PFSK-1 (cell line): ENCODE data around the gene PLEKHG1.

Experiments
- FOXP2 ChIP-seq: optimal IDR thresholded peaks from 2 replicates; pipeline ENCODE3; 2011; ENCODE audit warnings: borderline replicate concordance, control low read depth, inconsistent platforms; ENCODE audit not compliant: insufficient read depth; ENCODE audit errors: extremely low read length, extremely low read depth
- POLR2AphosphoS5 ChIP-seq: IDR thresholded peaks from 2 replicates; pipeline ENCODE4 v1.6.1; 2012; ENCODE audit warnings: low read depth, mild to moderate bottlenecking, control low read depth, low read length, moderate library complexity
- REST ChIP-seq, 2 experiments: IDR thresholded peaks; 2 replicates each; pipeline versions ENCODE4 v1.6.1 to v1.8.0; 2011 to 2012; ENCODE audit warnings: low read depth in 2 of 2, low read length in 2 of 2, control low read depth in 1 of 2, inconsistent platforms in 1 of 2, mild to moderate bottlenecking in 1 of 2, moderate library complexity in 1 of 2; ENCODE audit not compliant: insufficient read depth in 1 of 2
- SIN3A ChIP-seq: IDR thresholded peaks from 2 replicates; pipeline ENCODE4 v1.6.1; 2012; ENCODE audit warnings: mild to moderate bottlenecking, low read length, moderate library complexity, borderline replicate concordance; ENCODE audit not compliant: insufficient read depth
- TAF1 ChIP-seq: IDR thresholded peaks from 2 replicates; pipeline ENCODE4 v1.6.1; 2012; ENCODE audit warnings: low read length, control low read depth, borderline replicate concordance; ENCODE audit not compliant: insufficient read depth

The PLEKHG1 gene

GRCh38 chr6:150592377-150592995, 7.2 kb upstream of the PLEKHG1 start:
- TF ChIP-seq FOXP2 = no peak
- no peak for TF ChIP-seq TAF1
- no peak for TF ChIP-seq REST (IDR thresholded peaks at IDR 0.05; ENCODE audit: insufficient read depth in 1 of 2, low read depth in 2 of 2, low read length in 2 of 2)
- no peak for TF ChIP-seq POLR2AphosphoS5
- no peak for TF ChIP-seq SIN3A

GRCh38 chr6:150593119-150593518, 6.6 kb upstream of the PLEKHG1 start:
- TF ChIP-seq FOXP2 (no peak), POLR2AphosphoS5 (no peak), TAF1 (no peak), SIN3A (no peak), REST (IDR thresholded peaks at IDR 0.05; ENCODE audit: insufficient read depth in 1 of 2, low read depth in 2 of 2, low read length in 2 of 2) (no peak)

- no peak for TF ChIP-seq REST (IDR thresholded peaks at IDR 0.05; ENCODE audit: insufficient read depth in 1 of 2, low read depth in 2 of 2, low read length in 2 of 2)
- TF ChIP-seq TAF1 = no peak
- TF ChIP-seq SIN3A = no peak
- no peak for TF ChIP-seq POLR2AphosphoS5
- TF ChIP-seq FOXP2 = no peak
Observed at GRCh38 chr6:150596439-150596838, 3.2 kb upstream of the PLEKHG1 start.

- TF ChIP-seq POLR2AphosphoS5 (no peak), REST (IDR thresholded peaks at IDR 0.05; ENCODE audit: insufficient read depth in 1 of 2, low read depth in 2 of 2, low read length in 2 of 2) (no peak), TAF1 (no peak), FOXP2 (no peak), SIN3A (no peak)
Observed at GRCh38 chr6:150598401-150598800, 1.3 kb upstream of the PLEKHG1 start.

GRCh38 chr6:150598858-150599198, 857 bp upstream of the PLEKHG1 start:
- TF ChIP-seq REST (IDR thresholded peaks at IDR 0.05; ENCODE audit: insufficient read depth in 1 of 2, low read depth in 2 of 2, low read length in 2 of 2) = no peak
